Measurements from ENCODE around the gene KNTC1.

- TF ChIP-seq CTCF (IDR thresholded peaks at IDR 0.05) (no peak), POLR2A (IDR thresholded peaks at IDR 0.05) (no peak), EP300 (IDR thresholded peaks at IDR 0.05) (no peak)
Observed at GRCh38 chr12:122486805-122487426, 40.1 kb upstream of the KNTC1 start.
